HEK293 (cell line): ENCODE results near the gene ACAP2.

ENCODE experiments used
- CTCF ChIA-PET: fragments of 350-600 bp; formaldehyde crosslinking; extraction: SDS; loops from one replicate; lab custom pipeline; 2021; ENCODE audit warnings: antibody characterized with exemption; lab: Yijun Ruan, JAX
- POLR2A ChIA-PET: fragments of 300-600 bp; formaldehyde crosslinking; extraction: SDS; loops from one replicate; lab custom pipeline; 2020; ENCODE audit warnings: antibody characterized with exemption, inconsistent platforms; lab: Yijun Ruan, JAX
- H3K27ac ChIP-seq: fragments of 200-500 bp; sonication (Bioruptor generic); 2 replicates; pipeline ENCODE4 v1.5.1; 2014; ENCODE audit warnings: low read depth, low read length, control low read depth, inconsistent platforms; ENCODE audit errors: extremely low read depth
- H3K36me3 ChIP-seq, 2 experiments: fragments of 200-500 bp in 1 of 2; sonication (Bioruptor generic) in 1 of 2; 1 replicate in 1 of 2; 2 replicates in 1 of 2; pipeline ENCODE4 v1.5.1; 2014 to 2017; ENCODE audit warnings: inconsistent platforms in 2 of 2, low read length in 2 of 2; ENCODE audit not compliant: control insufficient read depth in 2 of 2, insufficient read depth in 1 of 2
- H3K4me1 ChIP-seq: fragments of 200-500 bp; sonication (Bioruptor generic); 2 replicates; pipeline ENCODE4 v1.5.1; 2014; ENCODE audit warnings: mild to moderate bottlenecking, low read length, inconsistent platforms; ENCODE audit not compliant: control insufficient read depth, insufficient read depth
- H3K4me3 ChIP-seq: 2 replicates; pipeline ENCODE4 v1.5.1; 2011; ENCODE audit warnings: low read depth, mild to moderate bottlenecking, control low read depth, low read length, moderate library complexity
- H3K9me3 ChIP-seq: fragments of 200-500 bp; sonication (Bioruptor generic); 2 replicates; pipeline ENCODE4 v1.5.1; 2014; ENCODE audit warnings: low read depth, low read length, inconsistent platforms; ENCODE audit not compliant: control insufficient read depth, insufficient read depth
- GLIS1 ChIP-seq: fragments of 450-650 bp; formaldehyde crosslinking; IDR thresholded peaks from 2 replicates; pipeline ENCODE4 v1.5.1; 2016; ENCODE audit warnings: missing biosample characterization, missing genetic modification characterization
- HOXC10 ChIP-seq: sonication (generic); formaldehyde crosslinking; IDR thresholded peaks from 2 replicates; pipeline ENCODE4 v1.8.1; 2023; ENCODE audit warnings: mild to moderate bottlenecking, missing genetic modification reagents
- HOXD13 ChIP-seq: sonication (generic); formaldehyde crosslinking; IDR thresholded peaks from 2 replicates; pipeline ENCODE4 v1.8.0; 2022; ENCODE audit warnings: missing genetic modification reagents, borderline replicate concordance
- KLF16 ChIP-seq: fragments of 450-650 bp; formaldehyde crosslinking; IDR thresholded peaks from 2 replicates; pipeline ENCODE4 v1.5.1; 2017; ENCODE audit warnings: missing biosample characterization, missing genetic modification characterization
- REPIN1 ChIP-seq: fragments of 450-650 bp; formaldehyde crosslinking; IDR thresholded peaks from 2 replicates; pipeline ENCODE4 v1.5.1; 2017; ENCODE audit warnings: missing biosample characterization, missing genetic modification characterization, low read depth
- SALL2 ChIP-seq: fragments of 450-650 bp; formaldehyde crosslinking; IDR thresholded peaks from 2 replicates; pipeline ENCODE4 v1.5.0; 2017; ENCODE audit warnings: missing biosample characterization, mild to moderate bottlenecking, missing genetic modification characterization, borderline replicate concordance
- SETDB1 ChIP-seq: IDR thresholded peaks from one replicate; pipeline ENCODE4 v1.6.1; 2017; ENCODE audit warnings: mild to moderate bottlenecking, low read length, moderate library complexity, mixed read lengths; ENCODE audit not compliant: insufficient read length
- TRIM28 ChIP-seq: IDR thresholded peaks from 2 replicates; pipeline ENCODE4 v1.6.1; 2011; ENCODE audit warnings: low read length, control low read depth, borderline replicate concordance
- YY2 ChIP-seq: fragments of 450-650 bp; formaldehyde crosslinking; IDR thresholded peaks from 2 replicates; pipeline ENCODE4 v1.5.1; 2016; ENCODE audit warnings: missing biosample characterization, missing genetic modification characterization
- ZBTB10 ChIP-seq: fragments of 450-650 bp; formaldehyde crosslinking; IDR thresholded peaks from 2 replicates; pipeline ENCODE4 v1.5.1; 2016; ENCODE audit warnings: missing biosample characterization, missing genetic modification characterization
- ZBTB7A ChIP-seq: fragments of 450-650 bp; formaldehyde crosslinking; IDR thresholded peaks from 2 replicates; pipeline ENCODE4 v1.5.1; 2016; ENCODE audit warnings: low read depth, missing biosample characterization, missing genetic modification characterization
- ZFP41 ChIP-seq: fragments of 450-650 bp; formaldehyde crosslinking; IDR thresholded peaks from 2 replicates; pipeline ENCODE4 v1.5.1; 2016; ENCODE audit warnings: missing biosample characterization, missing genetic modification characterization, borderline replicate concordance
- ZNF146 ChIP-seq: fragments of 450-650 bp; formaldehyde crosslinking; IDR thresholded peaks from 2 replicates; pipeline ENCODE4 v1.5.1; 2016; ENCODE audit warnings: missing biosample characterization, missing genetic modification characterization
- ZNF157 ChIP-seq: fragments of 450-650 bp; formaldehyde crosslinking; IDR thresholded peaks from 2 replicates; pipeline ENCODE4 v1.5.1; 2016; ENCODE audit warnings: missing biosample characterization, missing genetic modification characterization
- ZNF175 ChIP-seq: fragments of 450-650 bp; formaldehyde crosslinking; IDR thresholded peaks from 2 replicates; pipeline ENCODE4 v1.5.1; 2016; ENCODE audit warnings: missing biosample characterization, missing genetic modification characterization
- ZNF223 ChIP-seq: fragments of 450-650 bp; formaldehyde crosslinking; IDR thresholded peaks from 2 replicates; pipeline ENCODE4 v1.5.1; 2016; ENCODE audit warnings: missing biosample characterization, missing genetic modification characterization
- ZNF24 ChIP-seq: fragments of 450-650 bp; formaldehyde crosslinking; IDR thresholded peaks from 2 replicates; pipeline ENCODE4 v1.5.1; 2016; ENCODE audit warnings: missing biosample characterization, missing genetic modification characterization
- ZNF274 ChIP-seq, 2 experiments: fragments of 200-500 bp in 1 of 2; fragments of 450-650 bp in 1 of 2; sonication (Bioruptor generic) in 1 of 2; formaldehyde crosslinking in 1 of 2; IDR thresholded peaks; 2 replicates each; pipeline versions ENCODE4 v1.5.1 to v1.6.1; 2014 to 2016; ENCODE audit warnings: borderline replicate concordance in 1 of 2, inconsistent platforms in 1 of 2, low read length in 1 of 2, missing biosample characterization in 1 of 2, missing genetic modification characterization in 1 of 2
- ZNF292 ChIP-seq: fragments of 450-650 bp; formaldehyde crosslinking; IDR thresholded peaks from 2 replicates; pipeline ENCODE4 v1.5.1; 2016; ENCODE audit warnings: low read depth, missing biosample characterization, missing genetic modification characterization, borderline replicate concordance
- ZNF362 ChIP-seq: fragments of 450-650 bp; formaldehyde crosslinking; IDR thresholded peaks from 2 replicates; pipeline ENCODE4 v1.5.1; 2016; ENCODE audit warnings: missing biosample characterization, missing genetic modification characterization
- ZNF423 ChIP-seq: fragments of 450-650 bp; formaldehyde crosslinking; IDR thresholded peaks from 2 replicates; pipeline ENCODE4 v1.5.1; 2016; ENCODE audit warnings: missing biosample characterization, missing genetic modification characterization
- ZNF473 ChIP-seq: fragments of 450-650 bp; formaldehyde crosslinking; IDR thresholded peaks from 2 replicates; pipeline ENCODE4 v1.5.1; 2017; ENCODE audit warnings: missing biosample characterization, missing genetic modification characterization
- ZNF510 ChIP-seq: fragments of 450-650 bp; formaldehyde crosslinking; IDR thresholded peaks from 2 replicates; pipeline ENCODE4 v1.5.1; 2018; ENCODE audit warnings: mild to moderate bottlenecking, missing genetic modification characterization, missing biosample characterization; ENCODE audit not compliant: insufficient replicate concordance
- ZNF548 ChIP-seq: fragments of 450-650 bp; formaldehyde crosslinking; IDR thresholded peaks from 2 replicates; pipeline ENCODE4 v1.5.1; 2016; ENCODE audit warnings: missing biosample characterization, missing genetic modification characterization
- ZNF560 ChIP-seq: fragments of 450-650 bp; formaldehyde crosslinking; IDR thresholded peaks from 2 replicates; pipeline ENCODE4 v1.5.1; 2017; ENCODE audit warnings: missing biosample characterization, missing genetic modification characterization, borderline replicate concordance
- ZNF621 ChIP-seq: fragments of 450-650 bp; formaldehyde crosslinking; IDR thresholded peaks from 2 replicates; pipeline ENCODE4 v1.5.1; 2017; ENCODE audit warnings: missing biosample characterization, missing genetic modification characterization
- ZNF624 ChIP-seq: fragments of 450-650 bp; formaldehyde crosslinking; IDR thresholded peaks from 2 replicates; pipeline ENCODE4 v1.5.1; 2017; ENCODE audit warnings: missing biosample characterization, missing genetic modification characterization
- ZNF658 ChIP-seq: fragments of 450-650 bp; formaldehyde crosslinking; IDR thresholded peaks from 2 replicates; pipeline ENCODE4; 2016; ENCODE audit warnings: missing biosample characterization, missing genetic modification characterization
- ZNF660 ChIP-seq: fragments of 450-650 bp; IDR thresholded peaks from 2 replicates; pipeline ENCODE4 v1.5.1; 2018; ENCODE audit warnings: missing biosample characterization, mild to moderate bottlenecking, missing genetic modification characterization
- ZNF792 ChIP-seq: fragments of 450-650 bp; formaldehyde crosslinking; IDR thresholded peaks from 2 replicates; pipeline ENCODE4 v1.5.1; 2016; ENCODE audit warnings: missing biosample characterization, missing genetic modification characterization
- ZSCAN16 ChIP-seq: fragments of 450-650 bp; formaldehyde crosslinking; IDR thresholded peaks from 2 replicates; pipeline ENCODE4 v1.5.1; 2016; ENCODE audit warnings: missing biosample characterization, missing genetic modification characterization
- ZSCAN18 ChIP-seq: fragments of 450-650 bp; formaldehyde crosslinking; IDR thresholded peaks from 2 replicates; pipeline ENCODE4 v1.5.1; 2016; ENCODE audit warnings: missing biosample characterization, missing genetic modification characterization

The ACAP2 gene

GRCh38 chr3:195372220-195372619 is 70.6 kb downstream of the ACAP2 start:
- H3K4me1 ChIP-seq = no peaks in the 10 kb centered on the region
- no peak for TF ChIP-seq ZNF660
- no peak for TF ChIP-seq ZNF473
- TF ChIP-seq ZNF423 (tag by site-specific recombination) = no peak
- TF ChIP-seq ZNF274 (IDR thresholded peaks at IDR 0.05; ENCODE audit: low read length) = no peak
- no peak for TF ChIP-seq ZNF274 (tag by site-specific recombination; IDR thresholded peaks at IDR 0.05; ENCODE audit: borderline replicate concordance)
- TF ChIP-seq ZSCAN16 (tag by site-specific recombination) = no peak
- no peak for TF ChIP-seq SETDB1
- no peak for TF ChIP-seq SALL2 (tag by site-specific recombination)
- no peak for TF ChIP-seq ZNF658 (tag by site-specific recombination)
- TF ChIP-seq ZNF510 (tag by site-specific recombination) = no peak
- TF ChIP-seq ZNF362 = no peak
- TF ChIP-seq ZNF792 (tag by site-specific recombination) = no peak
- no peak for TF ChIP-seq YY2 (tag by site-specific recombination)
- TF ChIP-seq ZSCAN18 (tag by site-specific recombination) = no peak
- no peak for TF ChIP-seq ZBTB10 (tag by site-specific recombination)
- no peak for TF ChIP-seq ZNF24 (tag by site-specific recombination)
- TF ChIP-seq, all 188 proteins: peak for 0
- ChIA-PET POLR2A (no interaction called here), CTCF (no interaction called here)
- H3K27ac ChIP-seq = no peak overlapping the region
- no peak overlapping the region for H3K4me3 ChIP-seq
- H3K36me3 ChIP-seq = no peaks in the 10 kb centered on the region; a peak in 1 of 3 replicates
- no peaks in the 10 kb centered on the region for H3K9me3 ChIP-seq

GRCh38 chr3:195366200-195366925 is 76.5 kb downstream of the ACAP2 start:
- CTCF ChIA-PET = no interaction called here
- H3K36me3 ChIP-seq = no peaks in the 10 kb centered on the region
- H3K4me1 ChIP-seq = no peaks in the 10 kb centered on the region
- TF ChIP-seq KLF16 (tag by site-specific recombination) (no peak), ZNF624 (tag by site-specific recombination) (no peak), ZNF146 (tag by site-specific recombination) (no peak), HOXC10 (no peak), ZNF157 (tag by site-specific recombination) (no peak), ZFP41 (tag by site-specific recombination) (no peak), ZNF548 (tag by site-specific recombination) (no peak), HOXD13 (CRISPR knock-in tag) (no peak), REPIN1 (tag by site-specific recombination) (no peak), ZNF223 (tag by site-specific recombination) (no peak), ZNF175 (tag by site-specific recombination) (no peak), ZNF560 (tag by site-specific recombination) (no peak), ZBTB7A (tag by site-specific recombination) (no peak), ZNF621 (tag by site-specific recombination) (no peak), TRIM28 (no peak), GLIS1 (tag by site-specific recombination) (no peak), ZNF292 (tag by site-specific recombination) (no peak)
- TF ChIP-seq, all 188 proteins: peak for 0
- Histone ChIP-seq H3K4me3 (no peak overlapping the region), H3K27ac (no peak overlapping the region), H3K9me3 (no peaks in the 10 kb centered on the region)
- POLR2A ChIA-PET = no interaction called here
